ENCODE measurements around the gene SLC22A23. TPM values are rescaled to one million over a fixed set of nuclear protein-coding genes. Genes with fewer than 3 reads are reported as not detected.

Gene SLC22A23
- total and polyA plus RNA-seq, 2 experiments from 2014 or later, result 6.1 to 38.3 TPM

GRCh38 chr6:3343089-3343883 is 113.6 kb downstream of the SLC22A23 start:
- Mint-ChIP-seq H3K4me3 (no peak overlapping the region), H3K9me3 (no peaks in the 10 kb centered on the region), H3K27ac (no peak overlapping the region), H3K27me3 (ENCODE audit: insufficient read depth, low read depth, poor library complexity) (peaks cover 10% of the 10 kb centered on the region), H3K36me3 (ENCODE audit: low read depth) (peaks cover 1% of the 10 kb centered on the region; the same call in 2 of the 3 replicates), H3K4me1 (peaks cover 79% of the 10 kb centered on the region)
- H3F3A ChIP-seq (replicated peaks; ENCODE audit: low read depth), result no peaks in the 10 kb centered on the region
- peaks cover 54% of the 10 kb centered on the region for H3K79me2 ChIP-seq (replicated peaks; ENCODE audit: insufficient read depth)
- no peaks in the 10 kb centered on the region for H3K9me2 ChIP-seq (ENCODE audit: insufficient read depth)
- H3K4me2 ChIP-seq, result peak overlapping the region; percentile 52
- H3K27ac ChIP-seq (ENCODE audit: low read depth), result no peak overlapping the region
- no peaks in the 10 kb centered on the region for H3K36me3 ChIP-seq (ENCODE audit: insufficient read depth)
- no peaks in the 10 kb centered on the region for H3K27me3 ChIP-seq (ENCODE audit: insufficient read depth)
- TF ChIP-seq STAT1 (IDR thresholded peaks at IDR 0.05; ENCODE audit: unreplicated experiment) (no peak), CREB1 (CRISPR knock-in tag; IDR thresholded peaks at IDR 0.05; ENCODE audit: low read depth) (no peak), ZNF114 (CRISPR knock-in tag; IDR thresholded peaks at IDR 0.05) (no peak), EZH2 (IDR thresholded peaks at IDR 0.05; ENCODE audit: low read depth, unreplicated experiment) (no peak), ETS1 (IDR thresholded peaks at IDR 0.05) (no peak), POLR2AphosphoS5 (IDR thresholded peaks at IDR 0.05; ENCODE audit: low read depth) (no peak), EZH2phosphoT487 (IDR thresholded peaks at IDR 0.05; ENCODE audit: unreplicated experiment) (no peak), JUNB (IDR thresholded peaks at IDR 0.05; ENCODE audit: unreplicated experiment) (no peak), ZNF331 (CRISPR knock-in tag; IDR thresholded peaks at IDR 0.05; ENCODE audit: low read depth) (no peak), NANOG (IDR thresholded peaks at IDR 0.05; ENCODE audit: borderline replicate concordance) (no peak)
- TF ChIP-seq, protein P1, sequence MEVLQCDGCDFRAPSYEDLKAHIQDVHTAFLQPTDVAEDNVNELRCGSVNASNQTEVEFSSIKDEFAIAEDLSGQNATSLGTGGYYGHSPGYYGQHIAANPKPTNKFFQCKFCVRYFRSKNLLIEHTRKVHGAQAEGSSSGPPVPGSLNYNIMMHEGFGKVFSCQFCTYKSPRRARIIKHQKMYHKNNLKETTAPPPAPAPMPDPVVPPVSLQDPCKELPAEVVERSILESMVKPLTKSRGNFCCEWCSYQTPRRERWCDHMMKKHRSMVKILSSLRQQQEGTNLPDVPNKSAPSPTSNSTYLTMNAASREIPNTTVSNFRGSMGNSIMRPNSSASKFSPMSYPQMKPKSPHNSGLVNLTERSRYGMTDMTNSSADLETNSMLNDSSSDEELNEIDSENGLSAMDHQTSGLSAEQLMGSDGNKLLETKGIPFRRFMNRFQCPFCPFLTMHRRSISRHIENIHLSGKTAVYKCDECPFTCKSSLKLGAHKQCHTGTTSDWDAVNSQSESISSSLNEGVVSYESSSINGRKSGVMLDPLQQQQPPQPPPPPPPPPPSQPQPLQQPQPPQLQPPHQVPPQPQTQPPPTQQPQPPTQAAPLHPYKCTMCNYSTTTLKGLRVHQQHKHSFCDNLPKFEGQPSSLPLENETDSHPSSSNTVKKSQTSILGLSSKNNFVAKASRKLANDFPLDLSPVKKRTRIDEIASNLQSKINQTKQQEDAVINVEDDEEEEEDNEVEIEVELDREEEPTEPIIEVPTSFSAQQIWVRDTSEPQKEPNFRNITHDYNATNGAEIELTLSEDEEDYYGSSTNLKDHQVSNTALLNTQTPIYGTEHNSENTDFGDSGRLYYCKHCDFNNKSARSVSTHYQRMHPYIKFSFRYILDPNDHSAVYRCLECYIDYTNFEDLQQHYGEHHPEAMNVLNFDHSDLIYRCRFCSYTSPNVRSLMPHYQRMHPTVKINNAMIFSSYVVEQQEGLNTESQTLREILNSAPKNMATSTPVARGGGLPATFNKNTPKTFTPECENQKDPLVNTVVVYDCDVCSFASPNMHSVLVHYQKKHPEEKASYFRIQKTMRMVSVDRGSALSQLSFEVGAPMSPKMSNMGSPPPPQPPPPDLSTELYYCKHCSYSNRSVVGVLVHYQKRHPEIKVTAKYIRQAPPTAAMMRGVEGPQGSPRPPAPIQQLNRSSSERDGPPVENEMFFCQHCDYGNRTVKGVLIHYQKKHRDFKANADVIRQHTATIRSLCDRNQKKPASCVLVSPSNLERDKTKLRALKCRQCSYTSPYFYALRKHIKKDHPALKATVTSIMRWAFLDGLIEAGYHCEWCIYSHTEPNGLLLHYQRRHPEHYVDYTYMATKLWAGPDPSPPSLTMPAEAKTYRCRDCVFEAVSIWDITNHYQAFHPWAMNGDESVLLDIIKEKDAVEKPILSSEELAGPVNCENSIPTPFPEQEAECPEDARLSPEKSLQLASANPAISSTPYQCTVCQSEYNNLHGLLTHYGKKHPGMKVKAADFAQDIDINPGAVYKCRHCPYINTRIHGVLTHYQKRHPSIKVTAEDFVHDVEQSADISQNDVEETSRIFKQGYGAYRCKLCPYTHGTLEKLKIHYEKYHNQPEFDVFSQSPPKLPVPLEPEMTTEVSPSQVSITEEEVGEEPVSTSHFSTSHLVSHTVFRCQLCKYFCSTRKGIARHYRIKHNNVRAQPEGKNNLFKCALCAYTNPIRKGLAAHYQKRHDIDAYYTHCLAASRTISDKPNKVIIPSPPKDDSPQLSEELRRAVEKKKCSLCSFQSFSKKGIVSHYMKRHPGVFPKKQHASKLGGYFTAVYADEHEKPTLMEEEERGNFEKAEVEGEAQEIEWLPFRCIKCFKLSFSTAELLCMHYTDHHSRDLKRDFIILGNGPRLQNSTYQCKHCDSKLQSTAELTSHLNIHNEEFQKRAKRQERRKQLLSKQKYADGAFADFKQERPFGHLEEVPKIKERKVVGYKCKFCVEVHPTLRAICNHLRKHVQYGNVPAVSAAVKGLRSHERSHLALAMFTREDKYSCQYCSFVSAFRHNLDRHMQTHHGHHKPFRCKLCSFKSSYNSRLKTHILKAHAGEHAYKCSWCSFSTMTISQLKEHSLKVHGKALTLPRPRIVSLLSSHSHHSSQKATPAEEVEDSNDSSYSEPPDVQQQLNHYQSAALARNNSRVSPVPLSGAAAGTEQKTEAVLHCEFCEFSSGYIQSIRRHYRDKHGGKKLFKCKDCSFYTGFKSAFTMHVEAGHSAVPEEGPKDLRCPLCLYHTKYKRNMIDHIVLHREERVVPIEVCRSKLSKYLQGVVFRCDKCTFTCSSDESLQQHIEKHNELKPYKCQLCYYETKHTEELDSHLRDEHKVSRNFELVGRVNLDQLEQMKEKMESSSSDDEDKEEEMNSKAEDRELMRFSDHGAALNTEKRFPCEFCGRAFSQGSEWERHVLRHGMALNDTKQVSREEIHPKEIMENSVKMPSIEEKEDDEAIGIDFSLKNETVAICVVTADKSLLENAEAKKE (CRISPR knock-in tag; IDR thresholded peaks at IDR 0.05), result no peak
- TF ChIP-seq, protein P2, sequence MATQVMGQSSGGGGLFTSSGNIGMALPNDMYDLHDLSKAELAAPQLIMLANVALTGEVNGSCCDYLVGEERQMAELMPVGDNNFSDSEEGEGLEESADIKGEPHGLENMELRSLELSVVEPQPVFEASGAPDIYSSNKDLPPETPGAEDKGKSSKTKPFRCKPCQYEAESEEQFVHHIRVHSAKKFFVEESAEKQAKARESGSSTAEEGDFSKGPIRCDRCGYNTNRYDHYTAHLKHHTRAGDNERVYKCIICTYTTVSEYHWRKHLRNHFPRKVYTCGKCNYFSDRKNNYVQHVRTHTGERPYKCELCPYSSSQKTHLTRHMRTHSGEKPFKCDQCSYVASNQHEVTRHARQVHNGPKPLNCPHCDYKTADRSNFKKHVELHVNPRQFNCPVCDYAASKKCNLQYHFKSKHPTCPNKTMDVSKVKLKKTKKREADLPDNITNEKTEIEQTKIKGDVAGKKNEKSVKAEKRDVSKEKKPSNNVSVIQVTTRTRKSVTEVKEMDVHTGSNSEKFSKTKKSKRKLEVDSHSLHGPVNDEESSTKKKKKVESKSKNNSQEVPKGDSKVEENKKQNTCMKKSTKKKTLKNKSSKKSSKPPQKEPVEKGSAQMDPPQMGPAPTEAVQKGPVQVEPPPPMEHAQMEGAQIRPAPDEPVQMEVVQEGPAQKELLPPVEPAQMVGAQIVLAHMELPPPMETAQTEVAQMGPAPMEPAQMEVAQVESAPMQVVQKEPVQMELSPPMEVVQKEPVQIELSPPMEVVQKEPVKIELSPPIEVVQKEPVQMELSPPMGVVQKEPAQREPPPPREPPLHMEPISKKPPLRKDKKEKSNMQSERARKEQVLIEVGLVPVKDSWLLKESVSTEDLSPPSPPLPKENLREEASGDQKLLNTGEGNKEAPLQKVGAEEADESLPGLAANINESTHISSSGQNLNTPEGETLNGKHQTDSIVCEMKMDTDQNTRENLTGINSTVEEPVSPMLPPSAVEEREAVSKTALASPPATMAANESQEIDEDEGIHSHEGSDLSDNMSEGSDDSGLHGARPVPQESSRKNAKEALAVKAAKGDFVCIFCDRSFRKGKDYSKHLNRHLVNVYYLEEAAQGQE (IDR thresholded peaks at IDR 0.05; ENCODE audit: unreplicated experiment), result no peak
- TF ChIP-seq, protein P3, sequence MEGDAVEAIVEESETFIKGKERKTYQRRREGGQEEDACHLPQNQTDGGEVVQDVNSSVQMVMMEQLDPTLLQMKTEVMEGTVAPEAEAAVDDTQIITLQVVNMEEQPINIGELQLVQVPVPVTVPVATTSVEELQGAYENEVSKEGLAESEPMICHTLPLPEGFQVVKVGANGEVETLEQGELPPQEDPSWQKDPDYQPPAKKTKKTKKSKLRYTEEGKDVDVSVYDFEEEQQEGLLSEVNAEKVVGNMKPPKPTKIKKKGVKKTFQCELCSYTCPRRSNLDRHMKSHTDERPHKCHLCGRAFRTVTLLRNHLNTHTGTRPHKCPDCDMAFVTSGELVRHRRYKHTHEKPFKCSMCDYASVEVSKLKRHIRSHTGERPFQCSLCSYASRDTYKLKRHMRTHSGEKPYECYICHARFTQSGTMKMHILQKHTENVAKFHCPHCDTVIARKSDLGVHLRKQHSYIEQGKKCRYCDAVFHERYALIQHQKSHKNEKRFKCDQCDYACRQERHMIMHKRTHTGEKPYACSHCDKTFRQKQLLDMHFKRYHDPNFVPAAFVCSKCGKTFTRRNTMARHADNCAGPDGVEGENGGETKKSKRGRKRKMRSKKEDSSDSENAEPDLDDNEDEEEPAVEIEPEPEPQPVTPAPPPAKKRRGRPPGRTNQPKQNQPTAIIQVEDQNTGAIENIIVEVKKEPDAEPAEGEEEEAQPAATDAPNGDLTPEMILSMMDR (conservative IDR thresholded peaks at IDR 0.05; ENCODE audit: low read depth in 2 of 2), result no peak
- no peak overlapping the region for H3K4me3 ChIP-seq
- H4K20me1 ChIP-seq (replicated peaks; ENCODE audit: insufficient read depth), result peaks cover 5% of the 10 kb centered on the region; the same call in 1 of the 2 replicates
- no peak for ATAC-seq
- DNase-seq (ENCODE audit: low spot score), result no peak
- H3K4me1 ChIP-seq (ENCODE audit: insufficient read depth), result peaks cover 64% of the 10 kb centered on the region
- no peak overlapping the region for H2AFZ ChIP-seq
